KOPT-K1 (cell line): ENCODE results near the gene EI24.
A peak's percentile ranks its signal among the peaks of the same experiment; 100 is the strongest.

Experiments
- H3K27ac ChIP-seq: fragments of 200-600 bp; sonication (generic); 2 replicates; pipeline ENCODE4 v1.5.1; 2016; ENCODE audit warnings: antibody characterized with exemption, mild to moderate bottlenecking, low read depth, low read length; ENCODE audit not compliant: poor library complexity, severe bottlenecking
- H3K36me3 ChIP-seq: fragments of 200-600 bp; sonication (generic); 2 replicates; pipeline ENCODE4 v1.5.1; 2017; ENCODE audit warnings: antibody characterized with exemption, mild to moderate bottlenecking, low read length, moderate library complexity; ENCODE audit not compliant: insufficient read depth
- H3K9me3 ChIP-seq: fragments of 200-600 bp; sonication (generic); 2 replicates; pipeline ENCODE4 v1.5.1; 2017; ENCODE audit warnings: antibody characterized with exemption, low read length, mild to moderate bottlenecking; ENCODE audit not compliant: insufficient read depth, poor library complexity, severe bottlenecking

The EI24 gene

DNA sequence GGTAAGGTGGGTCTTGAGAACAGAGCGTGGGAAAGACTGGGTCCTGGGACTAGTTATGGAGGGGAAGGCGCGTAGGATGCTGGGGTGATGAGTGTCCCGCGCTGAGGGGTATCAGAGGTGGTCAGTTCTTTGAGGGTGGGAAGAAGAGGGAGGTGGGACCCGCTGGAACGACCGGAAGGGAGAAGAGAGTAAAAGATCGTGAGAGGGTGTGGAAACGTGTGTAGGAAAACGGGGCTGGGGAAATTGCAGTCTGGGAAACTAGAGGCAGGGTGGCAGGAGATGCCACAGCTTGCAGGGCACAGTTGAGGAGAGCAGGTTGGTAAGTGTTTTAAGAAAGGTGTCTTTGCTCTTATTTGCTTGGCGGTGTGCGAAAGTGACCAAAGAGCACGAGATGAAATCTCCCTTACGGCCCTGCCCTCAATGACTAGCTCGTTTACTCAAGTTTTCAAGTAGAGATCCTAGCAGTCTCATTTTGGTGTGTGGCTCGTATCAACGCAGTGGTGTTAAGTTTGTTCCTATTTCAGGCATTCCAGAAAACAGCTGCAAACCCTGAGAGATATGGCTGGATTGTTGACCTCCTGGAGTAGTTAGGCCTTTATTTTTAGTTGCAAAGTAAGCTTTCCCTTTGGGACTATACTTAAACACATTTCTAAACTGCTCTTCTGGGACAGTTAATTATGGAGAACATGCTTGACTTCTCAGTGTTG, 24.0 kb downstream of the EI24 start:
- peak overlapping the region; percentile 73 for H3K27ac ChIP-seq

DNA sequence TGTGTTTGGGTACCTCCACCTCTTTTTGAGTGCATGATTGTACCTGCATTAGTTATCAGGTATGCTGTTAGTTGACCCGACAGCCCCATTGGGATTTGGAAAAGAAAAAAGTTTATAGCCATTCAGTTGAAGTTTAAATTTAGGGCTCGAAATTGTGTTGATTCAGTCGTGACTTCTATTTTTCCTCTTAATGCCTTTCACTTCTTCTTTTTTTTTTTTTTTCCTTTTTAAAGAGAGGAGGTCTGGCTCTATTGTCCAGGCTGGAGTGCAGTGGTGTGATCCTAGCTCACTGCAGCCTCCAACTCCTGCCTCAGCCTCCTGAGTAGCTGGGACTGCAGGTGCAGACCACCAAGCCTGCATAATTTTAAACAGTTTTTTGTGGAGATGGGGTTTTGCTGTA, 25.7 kb downstream of the EI24 start:
- Histone ChIP-seq H3K27ac (no peak overlapping the region), H3K9me3 (no peaks in the 10 kb centered on the region), H3K36me3 (peaks cover 43% of the 10 kb centered on the region)

More for the DNA sequence above, 24.0 kb downstream of the EI24 start:
- no peaks in the 10 kb centered on the region for H3K9me3 ChIP-seq
- H3K36me3 ChIP-seq, result peaks cover 30% of the 10 kb centered on the region

DNA sequence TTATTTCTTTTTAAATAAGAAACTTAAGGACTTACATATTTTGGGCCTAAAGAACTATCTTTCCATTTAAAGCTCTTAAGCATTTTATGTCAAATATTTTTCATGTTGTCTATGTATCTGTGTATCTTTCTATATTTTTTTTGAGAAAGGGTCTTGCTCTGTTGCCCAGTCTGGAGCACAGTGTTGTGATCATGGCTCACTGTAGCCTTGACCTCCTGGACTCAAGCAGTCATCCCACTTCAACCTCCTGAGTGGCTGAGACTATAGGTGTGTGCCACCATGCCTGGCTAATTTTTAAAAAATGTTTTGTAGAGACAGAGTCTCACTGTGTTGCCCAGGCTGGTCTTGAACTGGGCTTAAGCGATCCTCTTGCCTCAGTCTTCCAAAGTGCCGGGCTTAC, 31.4 kb downstream of the EI24 start:
- H3K9me3 ChIP-seq, result no peaks in the 10 kb centered on the region
- H3K36me3 ChIP-seq, result peaks cover 93% of the 10 kb centered on the region
- H3K27ac ChIP-seq, result no peak overlapping the region

DNA sequence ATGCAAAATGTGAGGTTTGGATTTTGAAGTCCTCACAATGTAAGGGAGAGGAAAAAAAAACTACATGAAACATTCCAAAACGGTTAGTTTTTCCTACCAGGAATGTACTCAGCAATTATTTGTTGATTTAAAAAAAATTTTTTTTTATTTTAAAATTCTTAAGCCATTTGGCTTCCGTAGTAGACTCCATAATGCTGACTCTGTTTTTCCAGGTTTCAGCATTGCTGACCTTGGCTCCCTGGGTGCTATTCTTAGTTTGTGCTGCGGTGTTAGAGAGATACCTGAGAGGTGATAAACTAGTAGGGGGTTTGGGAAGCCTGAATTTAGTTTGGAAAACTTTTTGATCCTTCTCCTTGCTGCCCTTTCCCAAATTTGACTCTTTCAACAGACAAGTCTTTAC, 33.9 kb downstream of the EI24 start:
- Histone ChIP-seq H3K27ac (no peak overlapping the region), H3K36me3 (peaks cover 93% of the 10 kb centered on the region), H3K9me3 (no peaks in the 10 kb centered on the region)

DNA sequence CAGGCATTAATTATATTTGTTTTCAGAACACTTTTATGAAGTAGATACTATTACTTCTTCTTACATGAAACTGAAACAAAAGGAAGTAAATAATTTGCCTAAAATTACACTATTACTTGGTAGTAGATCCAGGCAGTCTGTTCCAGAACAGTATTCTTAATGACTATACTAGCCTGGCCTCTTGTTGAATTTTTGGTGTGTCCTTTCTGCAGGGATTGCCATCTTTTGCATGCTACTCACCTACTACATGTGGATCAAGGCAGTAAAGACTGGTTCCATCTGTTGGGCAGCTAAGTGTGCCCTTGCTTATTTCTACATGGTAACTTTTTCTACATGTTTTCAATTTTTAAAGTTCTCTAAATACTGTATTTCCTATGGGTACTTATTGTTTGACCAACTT, 36.1 kb downstream of the EI24 start:
- H3K27ac ChIP-seq, result no peak overlapping the region
- H3K36me3 ChIP-seq, result peaks cover 100% of the 10 kb centered on the region
- no peaks in the 10 kb centered on the region for H3K9me3 ChIP-seq

- Histone ChIP-seq H3K36me3 (peaks cover 100% of the 10 kb centered on the region), H3K9me3 (no peaks in the 10 kb centered on the region), H3K27ac (no peak overlapping the region)
These were observed 40.3 kb downstream of the EI24 start for GRCh38 chr11:125609545-125609944.

DNA sequence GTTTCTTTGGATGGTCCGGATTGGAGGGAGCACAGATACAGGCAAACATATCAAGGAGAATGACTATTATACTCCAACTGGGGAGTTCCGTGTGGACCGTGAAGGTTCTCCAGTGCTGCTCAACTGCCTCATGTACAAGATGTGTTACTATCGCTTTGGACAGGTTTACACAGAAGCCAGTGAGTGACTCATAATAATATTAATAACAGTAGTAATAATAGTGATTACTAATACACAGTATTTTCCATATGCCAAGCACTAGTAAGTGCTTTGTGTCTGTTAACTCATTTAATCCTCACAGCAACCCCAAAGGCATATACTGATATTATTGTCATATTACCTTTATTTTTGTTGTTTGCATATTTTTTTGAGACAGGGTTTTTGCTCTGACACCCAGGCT, 49.1 kb downstream of the EI24 start:
- H3K36me3 ChIP-seq, result peaks cover 99% of the 10 kb centered on the region
- no peak overlapping the region for H3K27ac ChIP-seq
- H3K9me3 ChIP-seq, result no peaks in the 10 kb centered on the region

GRCh38 chr11:125621995-125622394, 52.7 kb downstream of the EI24 start:
- Histone ChIP-seq H3K36me3 (peaks cover 72% of the 10 kb centered on the region), H3K27ac (no peak overlapping the region), H3K9me3 (no peaks in the 10 kb centered on the region)

DNA sequence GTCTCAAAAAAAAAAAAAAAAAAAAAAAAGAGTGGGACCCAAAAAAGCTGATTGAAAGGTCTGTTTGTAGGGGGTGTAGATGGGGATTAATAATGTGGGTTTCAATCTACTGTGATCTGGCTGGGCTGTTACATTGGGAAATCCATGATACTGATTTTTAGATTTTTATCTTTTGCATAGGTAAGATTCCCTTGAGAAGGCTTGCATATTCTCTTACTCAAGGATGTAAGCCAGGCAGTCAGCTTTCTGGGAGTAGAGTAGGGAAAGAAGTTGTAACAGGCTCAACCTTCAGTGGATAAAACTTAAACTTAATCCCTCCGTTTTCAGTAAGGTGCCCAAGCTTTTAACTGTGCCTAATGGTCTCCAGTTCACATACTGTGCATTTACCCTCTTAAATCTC, 53.8 kb downstream of the EI24 start:
- Histone ChIP-seq H3K9me3 (no peaks in the 10 kb centered on the region), H3K36me3 (peaks cover 72% of the 10 kb centered on the region), H3K27ac (no peak overlapping the region)

DNA sequence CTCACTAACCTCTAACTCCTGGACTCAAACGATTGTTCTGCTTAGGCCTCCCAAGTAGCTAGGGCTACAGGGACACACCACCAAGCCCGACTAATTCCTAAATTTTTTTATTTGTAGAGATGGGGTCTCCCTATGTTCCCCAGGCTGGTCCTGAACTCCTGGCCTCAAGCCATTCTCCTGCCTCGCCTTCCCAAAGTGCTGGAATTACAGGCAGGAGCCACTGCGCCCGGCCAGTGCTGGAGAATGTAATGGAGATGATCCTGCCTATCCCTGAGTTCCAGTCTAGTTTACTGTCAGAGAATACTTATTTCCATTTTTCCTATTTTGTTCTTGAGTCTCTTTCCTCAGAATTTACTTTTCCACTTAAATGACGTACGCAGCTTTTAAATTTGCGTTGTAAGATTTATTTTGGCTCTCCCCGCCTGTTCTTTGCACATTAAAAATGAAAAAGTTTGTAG, 55.5 kb downstream of the EI24 start, which contains the start of gene CHEK1:
Gene CHEK1, plus strand, starts transcription at position 408 of the 458 bp plus-strand sequence. CDS start 1,606 bp downstream, outside the sequence.
- Histone ChIP-seq H3K9me3 (no peaks in the 10 kb centered on the region), H3K36me3 (peaks cover 72% of the 10 kb centered on the region), H3K27ac (peak within 1 kb of the TSS; percentile 87)

- Histone ChIP-seq H3K27ac (peak overlapping the region; percentile 87), H3K36me3 (peaks cover 72% of the 10 kb centered on the region)
These were observed 56.0 kb downstream of the EI24 start for GRCh38 chr11:125625225-125625629.

GRCh38 chr11:125625630-125626287, 56.5 kb downstream of the EI24 start:
- Histone ChIP-seq H3K36me3 (peaks cover 72% of the 10 kb centered on the region), H3K27ac (peak overlapping the region; percentile 87), H3K9me3 (no peaks in the 10 kb centered on the region)

More at GRCh38 chr11:125625225-125625629, 56.0 kb downstream of the EI24 start:
- no peaks in the 10 kb centered on the region for H3K9me3 ChIP-seq

- H3K27ac ChIP-seq, result peak overlapping the region; percentile 87
- peaks cover 72% of the 10 kb centered on the region for H3K36me3 ChIP-seq
- no peaks in the 10 kb centered on the region for H3K9me3 ChIP-seq
These were observed 57.1 kb downstream of the EI24 start for GRCh38 chr11:125626288-125626950.

GRCh38 chr11:125627236-125627910, 58.1 kb downstream of the EI24 start:
- Histone ChIP-seq H3K27ac (peak overlapping the region; percentile 87), H3K9me3 (no peaks in the 10 kb centered on the region), H3K36me3 (peaks cover 72% of the 10 kb centered on the region)
